Measurements from ENCODE around the gene NHLRC4.
A peak's percentile ranks its signal among the peaks of the same experiment; 100 is the strongest.
"Not testable (repeated sequence)": the region's sequence is repeated elsewhere in the genome, so short reads cannot be mapped to it uniquely, and the experiment has no call there.

The NHLRC4 gene

GRCh38 chr16:583470-583814 lies 16.6 kb downstream of the NHLRC4 start:
- DNase-seq (ENCODE audit: low read depth): no peak

- DNase-seq (ENCODE audit: low read depth): no peak
Observed at GRCh38 chr16:583815-584591, 17.2 kb downstream of the NHLRC4 start.

GRCh38 chr16:585351-585750 lies 18.5 kb downstream of the NHLRC4 start:
- DNase-seq (ENCODE audit: low read depth): no peak

GRCh38 chr16:586047-586644 lies 19.3 kb downstream of the NHLRC4 start:
- DNase-seq (ENCODE audit: low read depth): no peak

- no peak for DNase-seq (ENCODE audit: low read depth)
Observed at GRCh38 chr16:586645-587590, 20.1 kb downstream of the NHLRC4 start.

- peak; percentile 28 for DNase-seq (ENCODE audit: low read depth)
Observed at GRCh38 chr16:588639-588888, 21.8 kb downstream of the NHLRC4 start.

- peak; percentile 98 for DNase-seq (ENCODE audit: low read depth)
Observed at GRCh38 chr16:588889-589657, 22.3 kb downstream of the NHLRC4 start.

GRCh38 chr16:589658-590187 lies 22.9 kb downstream of the NHLRC4 start, which contains the start of gene RAB40C:
TSS of gene RAB40C (plus strand) at chr16:590066. CDS start at chr16:590292, 226 bp downstream.
- DNase-seq (ENCODE audit: low read depth): peak; percentile 99

- DNase-seq (ENCODE audit: low read depth): no peak
Observed at GRCh38 chr16:590188-590814, 23.5 kb downstream of the NHLRC4 start.

- no peak for DNase-seq (ENCODE audit: low read depth)
Observed at GRCh38 chr16:590815-591200, 24.0 kb downstream of the NHLRC4 start.

GRCh38 chr16:591231-591630 lies 24.4 kb downstream of the NHLRC4 start:
- DNase-seq (ENCODE audit: low read depth): no peak

GRCh38 chr16:591892-592517 lies 25.2 kb downstream of the NHLRC4 start:
- DNase-seq (ENCODE audit: low read depth): no peak

GRCh38 chr16:592518-593306 lies 25.9 kb downstream of the NHLRC4 start:
- no peak for DNase-seq (ENCODE audit: low read depth)

- DNase-seq (ENCODE audit: low read depth): no peak
Observed at GRCh38 chr16:593406-593805, 26.6 kb downstream of the NHLRC4 start.

- no peak for DNase-seq (ENCODE audit: low read depth)
Observed at GRCh38 chr16:593807-594206, 27.0 kb downstream of the NHLRC4 start.

GRCh38 chr16:595094-595528 lies 28.3 kb downstream of the NHLRC4 start:
- DNase-seq (ENCODE audit: low read depth): no peak

- DNase-seq (ENCODE audit: low read depth): no peak
Observed at GRCh38 chr16:595942-596735, 29.3 kb downstream of the NHLRC4 start.

GRCh38 chr16:596736-597060 lies 29.9 kb downstream of the NHLRC4 start:
- DNase-seq (ENCODE audit: low read depth): no peak

- DNase-seq (ENCODE audit: low read depth): not testable (repeated sequence)
Observed at GRCh38 chr16:597655-598054, 30.9 kb downstream of the NHLRC4 start.

All from activated T-cell treated with anti-CD3 and anti-CD28 coated beads for 1 hour (primary cell).